SK-N-SH (cell line): Measurements from ENCODE around the gene MIEN1. TPM values are rescaled to one million over a fixed set of nuclear protein-coding genes. Genes with fewer than 3 reads are reported as not detected.
"Not testable (repeated sequence)": the region's sequence is repeated elsewhere in the genome, so short reads cannot be mapped to it uniquely, and the experiment has no call there.

ENCODE experiments used
- CTCF ChIA-PET: fragments of 300-600, 350-600 bp; formaldehyde crosslinking; extraction: SDS; loops from one replicate; lab custom pipeline; 2021; lab: Yijun Ruan, JAX
- POLR2A ChIA-PET: fragments of 350-600 bp; sonication (Branson Sonifier 250); formaldehyde crosslinking; extraction: SDS; loops from one replicate; lab custom pipeline; 2020; ENCODE audit warnings: antibody characterized with exemption, inconsistent platforms; lab: Yijun Ruan, JAX
- DNase-seq: peaks from one replicate; pipeline ENCODE4 v3.0.0; 2012
- H2AFZ ChIP-seq: fragments of 200-600 bp; sonication (generic); 2 replicates; pipeline ENCODE4 v1.8.1; 2016; ENCODE audit warnings: antibody characterized with exemption, mild to moderate bottlenecking, low read depth
- H3F3A ChIP-seq: fragments of 200-600 bp; sonication (generic); replicated peaks from 2 replicates; pipeline ENCODE3; 2016; ENCODE audit warnings: antibody characterized with exemption, mild to moderate bottlenecking; ENCODE audit not compliant: insufficient read depth
- H3K27ac ChIP-seq, 2 experiments: fragments of 200-500 bp in 1 of 2; fragments of 200-600 bp in 1 of 2; sonication (Bioruptor generic) in 1 of 2; sonication (generic), shearing (Covaris generic) in 1 of 2; 2 replicates each; pipeline versions ENCODE4 v1.5.1 to v1.6.1; 2014 to 2016; ENCODE audit warnings: low read depth in 2 of 2, inconsistent platforms in 1 of 2, low read length in 1 of 2, mild to moderate bottlenecking in 1 of 2, mixed read lengths in 1 of 2
- H3K27me3 ChIP-seq: fragments of 200-600 bp; sonication (generic), shearing (Covaris generic); 2 replicates; pipeline ENCODE4 v1.6.1; 2016; ENCODE audit warnings: mixed run types; ENCODE audit not compliant: insufficient read depth
- H3K36me3 ChIP-seq, 2 experiments: fragments of 200-500 bp in 1 of 2; fragments of 200-600 bp in 1 of 2; sonication (Bioruptor generic) in 1 of 2; sonication (generic) in 1 of 2; replicated peaks in 1 of 2; 2 replicates each; pipeline versions ENCODE3 to v1.5.1; 2014 to 2016; ENCODE audit warnings: low read length in 1 of 2, mild to moderate bottlenecking in 1 of 2; ENCODE audit not compliant: insufficient read depth in 2 of 2, control insufficient read depth in 1 of 2
- H3K4me1 ChIP-seq, 2 experiments: fragments of 200-500 bp in 1 of 2; fragments of 200-600 bp in 1 of 2; sonication (Bioruptor generic) in 1 of 2; sonication (generic), shearing (Covaris generic) in 1 of 2; 2 replicates each; pipeline versions ENCODE4 v1.5.1 to v1.6.1; 2014 to 2016; ENCODE audit warnings: low read depth in 1 of 2, low read length in 1 of 2, mixed run types in 1 of 2; ENCODE audit not compliant: insufficient read depth in 2 of 2, control insufficient read depth in 1 of 2
- H3K4me2 ChIP-seq: fragments of 200-600 bp; sonication (generic), shearing (Covaris generic); 2 replicates; pipeline ENCODE4 v1.6.1; 2017; ENCODE audit warnings: mixed run types
- H3K4me3 ChIP-seq, 2 experiments: fragments of 200-500 bp in 1 of 2; fragments of 200-600 bp in 1 of 2; sonication (Bioruptor generic) in 1 of 2; sonication (generic), shearing (Covaris generic) in 1 of 2; 2 replicates each; pipeline versions ENCODE4 v1.5.1 to v1.8.1; 2014 to 2016; ENCODE audit warnings: low read depth in 2 of 2, inconsistent platforms in 1 of 2, low read length in 1 of 2, mild to moderate bottlenecking in 1 of 2, mixed read lengths in 1 of 2, moderate library complexity in 1 of 2
- H3K79me2 ChIP-seq: fragments of 200-600 bp; sonication (generic); 2 replicates; pipeline ENCODE4 v1.8.1; 2017; ENCODE audit warnings: mild to moderate bottlenecking; ENCODE audit not compliant: insufficient read depth
- H3K9ac ChIP-seq: fragments of 200-600 bp; sonication (generic); 2 replicates; pipeline ENCODE4 v1.6.1; 2017; ENCODE audit warnings: mixed run types
- H3K9me2 ChIP-seq: fragments of 200-600 bp; sonication (generic); 2 replicates; pipeline ENCODE4 v1.6.1; 2017; ENCODE audit warnings: mixed run types
- H3K9me3 ChIP-seq: fragments of 200-600 bp; sonication (generic); 2 replicates; pipeline ENCODE4 v1.6.1; 2017; ENCODE audit warnings: mixed run types, mild to moderate bottlenecking, moderate library complexity
- H4K20me1 ChIP-seq: fragments of 200-600 bp; sonication (generic); 2 replicates; pipeline ENCODE4 v1.6.1; 2017; ENCODE audit warnings: mild to moderate bottlenecking, mixed run types; ENCODE audit not compliant: insufficient read depth
- ELF1 ChIP-seq: IDR thresholded peaks from 2 replicates; pipeline ENCODE4 v1.4.0; 2012
- EZH2phosphoT487 ChIP-seq: fragments of 200-600 bp; sonication (generic); IDR thresholded peaks from 2 replicates; pipeline ENCODE4 v1.6.1; 2017; ENCODE audit warnings: low read depth, mixed run types, mild to moderate bottlenecking, antibody characterized with exemption, moderate library complexity, borderline replicate concordance
- GATA2 ChIP-seq: sonication (generic); formaldehyde crosslinking; IDR thresholded peaks from 2 replicates; pipeline ENCODE4 v1.5.0; 2020; ENCODE audit warnings: mild to moderate bottlenecking, missing genetic modification reagents
- IRF3 ChIP-seq: fragments of 150-350 bp; IDR thresholded peaks from 2 replicates; pipeline ENCODE4 v1.6.1; 2016; ENCODE audit warnings: mild to moderate bottlenecking, low read depth, low read length
- MEF2A ChIP-seq: IDR thresholded peaks from 2 replicates; pipeline ENCODE4 v1.4.0; 2012; ENCODE audit warnings: low read depth, borderline replicate concordance
- NFIC ChIP-seq: IDR thresholded peaks from 2 replicates; pipeline ENCODE4 v1.4.0; 2012; ENCODE audit warnings: borderline replicate concordance
- RAD21 ChIP-seq: IDR thresholded peaks from 2 replicates; pipeline ENCODE4 v1.6.1; 2012; ENCODE audit warnings: mild to moderate bottlenecking, low read length
- RCOR1 ChIP-seq: fragments of 150-350 bp; IDR thresholded peaks from 2 replicates; pipeline ENCODE4 v1.6.1; 2017; ENCODE audit warnings: antibody characterized with exemption, low read length
- RFX5 ChIP-seq: IDR thresholded peaks from 2 replicates; pipeline ENCODE4 v1.6.1; 2012; ENCODE audit warnings: mild to moderate bottlenecking, improper control_type of control experiment, low read length
- USF1 ChIP-seq: IDR thresholded peaks from 2 replicates; pipeline ENCODE4 v1.4.0; 2012; ENCODE audit warnings: low read depth, borderline replicate concordance
- YY1 ChIP-seq: IDR thresholded peaks from 2 replicates; pipeline ENCODE4 v1.4.0; 2012; ENCODE audit warnings: low read depth, mild to moderate bottlenecking
- whole genome bisulfite sequencing: methylation state at CpG from one replicate; pipeline ENCODE4 v1.1.6; 2017; ENCODE audit warnings: low lambda C conversion rate; 5-methylcytosine and 5-hydroxymethylcytosine counted together
- polyA plus RNA-seq, 3 experiments: library from polyadenylated mRNA; depleted of rRNA; stranded (reverse); fragments of >200 nt; gene quantifications; 2 replicates each; pipeline ENCODE4 v1.2.3, GENCODE V29; 2012

Gene MIEN1
- polyA plus RNA-seq, 1 of the 3 experiments (the other 2 are of a cell fraction) = 100 TPM

- ChIA-PET CTCF (interaction anchor here (1.0 to 1.7 kb wide), 3 partner anchors 31 to 66 kb away, joined by 3 to 5 read pairs (median 4); partner anchors contain the start of gene MIEN1), POLR2A (interaction anchor here (0.6 kb wide), 1 partner anchor 12 kb away, joined by 3 read pairs; the partner anchor contains the start of gene PGAP3)
These were observed 30.5 kb downstream of the MIEN1 start, which contains the start of gene ERBB2 for GRCh38 chr17:39699818-39700147. ERBB2 (plus strand) TSS chr17:39700064; CDS start chr17:39700239, 175 bp downstream.

GRCh38 chr17:39699157-39699817 is 31.0 kb downstream of the MIEN1 start:
- H3K9me3 ChIP-seq, H3K4me3 ChIP-seq, H3K36me3 ChIP-seq, H3K27ac ChIP-seq, H2AFZ ChIP-seq, DNase-seq, H4K20me1 ChIP-seq, H3K27me3 ChIP-seq, H3K9me2 ChIP-seq, POLR2A ChIA-PET, H3K79me2 ChIP-seq, H3K9ac ChIP-seq, H3K4me2 ChIP-seq, H3K4me1 ChIP-seq, H3F3A ChIP-seq: not testable (repeated sequence)
- 60% methylated on average over 11 of the region's 11 CpGs for WGBS
- CTCF ChIA-PET = interaction anchor here (1.1 to 1.7 kb wide), 2 partner anchors 31 to 65 kb away, joined by 4 to 5 read pairs; partner anchors contain the start of gene MIEN1

More at GRCh38 chr17:39699818-39700147, 30.5 kb downstream of the MIEN1 start, which contains the start of gene ERBB2:
- DNase-seq = no peak
- no peaks in the 10 kb centered on the region for H3K9me2 ChIP-seq
- no peak for TF ChIP-seq NFIC
- no peak for TF ChIP-seq MEF2A
- no peak for TF ChIP-seq USF1
- no peak for TF ChIP-seq RCOR1
- TF ChIP-seq IRF3 = no peak
- no peak for TF ChIP-seq GATA2 (CRISPR knock-in tag)
- no peak for TF ChIP-seq ELF1
- TF ChIP-seq YY1 = no peak
- TF ChIP-seq EZH2phosphoT487 = no peak
- no peak for TF ChIP-seq RAD21
- no peak for TF ChIP-seq RFX5
- TF ChIP-seq, all 33 proteins: peak for 0
- Histone ChIP-seq H2AFZ (no peak within 1 kb of the TSS), H3K79me2 (no peaks in the 10 kb centered on the region), H3K4me1 (no peaks in the 10 kb centered on the region), H3F3A (no peaks in the 10 kb centered on the region), H3K9ac (no peak within 1 kb of the TSS), H3K27ac (no peak within 1 kb of the TSS), H3K36me3 (no peaks in the 10 kb centered on the region), H3K4me2 (no peak within 1 kb of the TSS), H4K20me1 (no peaks in the 10 kb centered on the region), H3K9me3 (no peaks in the 10 kb centered on the region), H3K27me3 (no peaks in the 10 kb centered on the region), H3K4me3 (no peak within 1 kb of the TSS)
- 73% methylated on average over 11 of the region's 20 CpGs for WGBS
